MM.1S (cell line): Measurements from ENCODE around the gene NDST1.

ENCODE experiments used
- CTCF ChIP-seq: fragments of 300-600 bp; sonication (generic); IDR thresholded peaks from 2 replicates; pipeline ENCODE4 v1.5.1; 2016; ENCODE audit warnings: antibody characterized with exemption, low read length, mixed read lengths
- EZH2 ChIP-seq: fragments of 300-600 bp; sonication (generic); optimal IDR thresholded peaks from 2 replicates; pipeline ENCODE3; 2017; ENCODE audit warnings: low read depth, mild to moderate bottlenecking, antibody characterized with exemption, low read length, mixed read lengths

- TF ChIP-seq CTCF (no peak), EZH2 (no peak)
These were observed 8.1 kb downstream of the NDST1 start for GRCh38 chr5:150516011-150516410.
